Vagina (tissue), 2 donors: ENCODE results near the gene PDLIM4.

Source experiments
- POLR2A ChIP-seq, 2 donors: fragments of 450-650 bp; IDR thresholded peaks; one replicate each; pipeline ENCODE4 v1.6.1; 2017; ENCODE audit warnings: antibody characterized with exemption in 2 of 2, mild to moderate bottlenecking in 2 of 2, moderate library complexity in 2 of 2
- POLR2AphosphoS5 ChIP-seq, 2 donors: sonication (generic); formaldehyde crosslinking; IDR thresholded peaks; one replicate each; pipeline ENCODE4 v1.9.0; 2017; ENCODE audit warnings: antibody characterized with exemption in 2 of 2, mild to moderate bottlenecking in 2 of 2, low read depth in 1 of 2; ENCODE audit not compliant: insufficient read depth in 1 of 2
- TF ChIP-seq, protein P1 (sequence below), 3 experiments: fragments of 450-650 bp in 2 of 3; fragments of 200-600 bp in 1 of 3; sonication (generic) in 1 of 3; IDR thresholded peaks; one replicate each; pipeline ENCODE4 v1.5.1; 2017 to 2019; ENCODE audit warnings: antibody characterized with exemption in 3 of 3, mild to moderate bottlenecking in 2 of 3, moderate library complexity in 2 of 3

GRCh38 chr5:132230871-132231270, 26.6 kb upstream of the PDLIM4 start:
- TF ChIP-seq POLR2A (IDR thresholded peaks at IDR 0.05) (no peak), POLR2AphosphoS5 (IDR thresholded peaks at IDR 0.05; ENCODE audit: insufficient read depth in 1 of 2, low read depth in 1 of 2) (no peak)
- TF ChIP-seq, protein P1, sequence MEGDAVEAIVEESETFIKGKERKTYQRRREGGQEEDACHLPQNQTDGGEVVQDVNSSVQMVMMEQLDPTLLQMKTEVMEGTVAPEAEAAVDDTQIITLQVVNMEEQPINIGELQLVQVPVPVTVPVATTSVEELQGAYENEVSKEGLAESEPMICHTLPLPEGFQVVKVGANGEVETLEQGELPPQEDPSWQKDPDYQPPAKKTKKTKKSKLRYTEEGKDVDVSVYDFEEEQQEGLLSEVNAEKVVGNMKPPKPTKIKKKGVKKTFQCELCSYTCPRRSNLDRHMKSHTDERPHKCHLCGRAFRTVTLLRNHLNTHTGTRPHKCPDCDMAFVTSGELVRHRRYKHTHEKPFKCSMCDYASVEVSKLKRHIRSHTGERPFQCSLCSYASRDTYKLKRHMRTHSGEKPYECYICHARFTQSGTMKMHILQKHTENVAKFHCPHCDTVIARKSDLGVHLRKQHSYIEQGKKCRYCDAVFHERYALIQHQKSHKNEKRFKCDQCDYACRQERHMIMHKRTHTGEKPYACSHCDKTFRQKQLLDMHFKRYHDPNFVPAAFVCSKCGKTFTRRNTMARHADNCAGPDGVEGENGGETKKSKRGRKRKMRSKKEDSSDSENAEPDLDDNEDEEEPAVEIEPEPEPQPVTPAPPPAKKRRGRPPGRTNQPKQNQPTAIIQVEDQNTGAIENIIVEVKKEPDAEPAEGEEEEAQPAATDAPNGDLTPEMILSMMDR (IDR thresholded peaks at IDR 0.05), result no peak
